Ovary (tissue), 9 donors: ENCODE results near the gene TNFRSF25. TPM values are rescaled to one million over a fixed set of nuclear protein-coding genes. Genes with fewer than 3 reads are reported as not detected.

Experiments used
- DNase-seq, 5 donors: peaks; one replicate each; pipeline ENCODE4 v3.0.0-alpha.2; 2019 to 2020
- H3K27ac ChIP-seq, 2 donors: fragments of 200-600 bp; one replicate each; pipeline versions ENCODE4 v1.5.1 to v1.8.0; 2019 to 2022
- H3K27me3 ChIP-seq: fragments of 200-600 bp; one replicate; pipeline ENCODE4 v1.8.0; 2022
- H3K36me3 ChIP-seq: fragments of 200-600 bp; sonication (generic); one replicate; pipeline ENCODE4 v1.5.1; 2019
- H3K4me1 ChIP-seq: one replicate; pipeline ENCODE4 v1.8.1; 2013; ENCODE audit warnings: mild to moderate bottlenecking, moderate library complexity; ENCODE audit not compliant: insufficient read depth
- H3K4me3 ChIP-seq: fragments of 200-600 bp; sonication (generic); one replicate; pipeline ENCODE4 v1.5.1; 2017
- H3K9me3 ChIP-seq, 2 donors: fragments of 200-600 bp in 1 of 2; sonication (generic) in 1 of 2; one replicate each; pipeline versions ENCODE4 v1.5.1 to v1.8.1; 2013 to 2019; ENCODE audit warnings: mild to moderate bottlenecking in 1 of 2, moderate library complexity in 1 of 2
- EP300 ChIP-seq: sonication (generic); formaldehyde crosslinking; IDR thresholded peaks from one replicate; pipeline ENCODE4 v1.6.1; 2017; ENCODE audit warnings: antibody characterized with exemption
- POLR2A ChIP-seq: fragments of 450-650 bp; IDR thresholded peaks from one replicate; pipeline ENCODE4 v1.6.1; 2017; ENCODE audit warnings: antibody characterized with exemption, mild to moderate bottlenecking, moderate library complexity
- WGBS, 3 donors: extraction: QIAGEN DNeasy Blood & Tissue Kit in 1 of 3; methylation state at CpG; one replicate each; pipeline versions ENCODE4 v1.1.5 to v1.1.7; 2013 to 2017; 5-methylcytosine and 5-hydroxymethylcytosine counted together
- intact Hi-C, 4 donors: fragments of 100-400 bp; cut with DNase I; formaldehyde crosslinking; loops; one replicate each; pipeline versions ENCODE4 v1.11.0 to v1.15.1; 2022 to 2023
- polyA plus RNA-seq, 2 donors: library from polyadenylated mRNA; stranded (reverse); fragments of 200-250 nt in 1 of 2; fragments of 350-450 nt in 1 of 2; fragmentation: Illumina TruSeq in 1 of 2; extraction: RNeasy Lipid Tissue Mini Kit (QIAGEN cat#74804) in 1 of 2; gene quantifications; one replicate each; pipeline ENCODE4 v1.2.3, GENCODE V29; 2013 to 2014
- total RNA-seq, 7 donors: library from RNA; depleted of rRNA in 2 of 7; stranded (reverse); fragments of >200 nt in 2 of 7; fragmentation: NEBNext Ultra II Directional in 3 of 7; extraction: Animal tissue kit (Norgen Biotek cat#: 25700) in 3 of 7; gene quantifications; one replicate each; pipeline versions ENCODE4 v1.1.0 to v1.2.4, GENCODE V29; 2016 to 2023
- TF ChIP-seq, protein P1 (sequence below), 3 donors: fragments of 450-650 bp in 2 of 3; fragments of 200-600 bp in 1 of 3; IDR thresholded peaks; one replicate each; pipeline versions ENCODE4 v1.5.1 to v1.8.0; 2016 to 2022; ENCODE audit warnings: antibody characterized with exemption in 3 of 3, mild to moderate bottlenecking in 1 of 3
- donor health status: DM: no; HTN: no; CAD: no; lungs with moderate emphysema.
- donor health status: DM: no; HTN: no; CAD: no.
- donor health status: Bipolar disorder and iron deficiency.
- donor health status: DM: yes; HTN: yes; CAD: no.
- donor health status: DM: no; HTN: no; CAD: no.
- donor health status: DM: yes; HTN: yes; CAD: no.

TNFRSF25 gene
- total and polyA plus RNA-seq, 9 donors: 1.7 to 13.1 (median 7.7) TPM

DNA sequence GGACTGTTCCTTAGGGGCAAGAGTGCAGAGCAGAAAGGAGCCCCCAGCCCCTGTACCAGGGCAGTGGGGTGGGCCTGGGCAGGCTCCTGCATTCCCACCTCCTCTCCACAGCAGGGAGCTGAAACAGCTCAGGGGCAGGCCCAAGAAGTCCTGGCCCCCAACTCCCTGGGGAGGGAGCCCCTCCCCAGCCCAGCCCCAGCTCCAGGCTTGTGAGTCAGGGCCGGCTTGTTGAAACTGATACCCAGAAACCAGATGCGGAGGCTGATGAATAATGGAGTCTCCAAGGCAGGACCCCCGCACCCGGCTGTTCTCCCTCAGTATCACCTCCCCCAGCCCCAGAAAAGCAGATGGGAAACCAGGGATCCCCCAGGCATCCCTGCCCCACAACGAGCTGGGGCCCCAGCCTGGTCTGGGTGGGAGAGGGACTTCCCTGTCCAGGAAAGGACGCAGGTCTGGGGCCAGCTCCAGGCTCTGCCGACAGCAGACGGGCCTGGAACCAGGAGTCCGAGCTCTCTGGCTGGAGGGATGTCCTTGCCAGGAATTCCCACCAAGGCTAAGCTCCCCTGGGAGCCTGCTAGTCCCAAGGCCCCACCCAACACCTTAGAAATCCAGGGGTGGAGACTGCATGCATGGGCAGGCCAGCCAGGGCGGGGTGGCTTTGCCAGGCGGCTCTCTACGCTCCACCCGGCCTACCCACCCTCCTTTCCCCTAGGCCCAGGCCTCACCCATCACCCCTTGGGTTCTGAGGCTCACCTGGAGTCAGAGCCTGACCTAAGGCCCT is 22.8 kb upstream of the TNFRSF25 start:
- Histone ChIP-seq H3K4me3 (no peak overlapping the region), H3K4me1 (peaks cover 3% of the 10 kb centered on the region), H3K27ac (no peak overlapping the region), H3K9me3 (no peaks in the 10 kb centered on the region), H3K27me3 (no peaks in the 10 kb centered on the region), H3K36me3 (no peaks in the 10 kb centered on the region)
- intact Hi-C loops: loop anchor here (5.0 to 10.0 kb wide), 3 partner anchors 154 to 159 kb away; no protein-coding TSS in a partner anchor
- TF ChIP-seq EP300 (no peak), POLR2A (no peak)
- TF ChIP-seq, protein P1, sequence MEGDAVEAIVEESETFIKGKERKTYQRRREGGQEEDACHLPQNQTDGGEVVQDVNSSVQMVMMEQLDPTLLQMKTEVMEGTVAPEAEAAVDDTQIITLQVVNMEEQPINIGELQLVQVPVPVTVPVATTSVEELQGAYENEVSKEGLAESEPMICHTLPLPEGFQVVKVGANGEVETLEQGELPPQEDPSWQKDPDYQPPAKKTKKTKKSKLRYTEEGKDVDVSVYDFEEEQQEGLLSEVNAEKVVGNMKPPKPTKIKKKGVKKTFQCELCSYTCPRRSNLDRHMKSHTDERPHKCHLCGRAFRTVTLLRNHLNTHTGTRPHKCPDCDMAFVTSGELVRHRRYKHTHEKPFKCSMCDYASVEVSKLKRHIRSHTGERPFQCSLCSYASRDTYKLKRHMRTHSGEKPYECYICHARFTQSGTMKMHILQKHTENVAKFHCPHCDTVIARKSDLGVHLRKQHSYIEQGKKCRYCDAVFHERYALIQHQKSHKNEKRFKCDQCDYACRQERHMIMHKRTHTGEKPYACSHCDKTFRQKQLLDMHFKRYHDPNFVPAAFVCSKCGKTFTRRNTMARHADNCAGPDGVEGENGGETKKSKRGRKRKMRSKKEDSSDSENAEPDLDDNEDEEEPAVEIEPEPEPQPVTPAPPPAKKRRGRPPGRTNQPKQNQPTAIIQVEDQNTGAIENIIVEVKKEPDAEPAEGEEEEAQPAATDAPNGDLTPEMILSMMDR (IDR thresholded peaks at IDR 0.05): no peak
- no peak for DNase-seq
- WGBS, 3 donors: 85 to 88% (median 86%) methylated on average over 12 to 13 of the region's 13 CpGs

DNA sequence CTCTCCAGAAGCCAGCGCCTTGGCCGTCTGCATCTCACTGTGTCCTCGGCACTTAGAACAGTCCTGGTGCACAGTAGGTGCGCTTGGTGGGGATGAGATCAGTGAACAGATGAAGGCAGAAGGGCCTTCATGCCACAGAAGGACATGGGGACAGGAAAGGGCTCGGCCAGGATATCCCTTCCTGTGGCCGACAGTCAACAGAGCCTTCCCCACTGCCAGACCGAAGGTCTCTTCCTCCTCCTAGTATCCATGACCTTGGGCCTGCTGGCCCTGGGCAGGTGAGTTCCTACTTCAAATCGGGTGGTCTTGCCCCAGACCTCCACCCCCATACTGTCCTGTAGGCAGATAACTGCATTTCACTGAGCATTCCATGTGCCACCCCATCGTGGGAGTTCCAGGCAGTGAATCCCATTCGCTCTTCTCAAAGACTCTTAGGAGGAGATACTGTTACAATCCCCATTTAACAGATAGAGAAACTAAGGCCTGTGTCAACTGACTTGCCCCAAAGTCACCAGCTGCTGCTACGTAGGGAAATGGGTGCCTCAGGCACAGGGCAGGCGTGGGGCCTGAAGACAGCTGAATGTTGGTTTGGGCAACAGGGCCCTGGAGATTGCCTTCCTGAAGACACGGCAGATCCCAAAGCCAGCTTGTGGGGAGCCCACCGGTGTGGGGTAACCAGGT is 22.0 kb upstream of the TNFRSF25 start:
- no peaks in the 10 kb centered on the region for H3K9me3 ChIP-seq
- 87 to 93% (median 89%) methylated on average over 14 of the region's 14 CpGs for WGBS, 3 donors
- no peak for TF ChIP-seq EP300
- TF ChIP-seq, protein P1 (IDR thresholded peaks at IDR 0.05): no peak
- no peak for TF ChIP-seq POLR2A
- no peak overlapping the region for H3K4me3 ChIP-seq
- H3K36me3 ChIP-seq: no peaks in the 10 kb centered on the region
- no peaks in the 10 kb centered on the region for H3K27me3 ChIP-seq
- peaks cover 3% of the 10 kb centered on the region for H3K4me1 ChIP-seq
- DNase-seq: no peak
- H3K27ac ChIP-seq: no peak overlapping the region
- intact Hi-C loops: loop anchor here (5.0 to 10.0 kb wide), 3 partner anchors 154 to 159 kb away; no protein-coding TSS in a partner anchor

DNA sequence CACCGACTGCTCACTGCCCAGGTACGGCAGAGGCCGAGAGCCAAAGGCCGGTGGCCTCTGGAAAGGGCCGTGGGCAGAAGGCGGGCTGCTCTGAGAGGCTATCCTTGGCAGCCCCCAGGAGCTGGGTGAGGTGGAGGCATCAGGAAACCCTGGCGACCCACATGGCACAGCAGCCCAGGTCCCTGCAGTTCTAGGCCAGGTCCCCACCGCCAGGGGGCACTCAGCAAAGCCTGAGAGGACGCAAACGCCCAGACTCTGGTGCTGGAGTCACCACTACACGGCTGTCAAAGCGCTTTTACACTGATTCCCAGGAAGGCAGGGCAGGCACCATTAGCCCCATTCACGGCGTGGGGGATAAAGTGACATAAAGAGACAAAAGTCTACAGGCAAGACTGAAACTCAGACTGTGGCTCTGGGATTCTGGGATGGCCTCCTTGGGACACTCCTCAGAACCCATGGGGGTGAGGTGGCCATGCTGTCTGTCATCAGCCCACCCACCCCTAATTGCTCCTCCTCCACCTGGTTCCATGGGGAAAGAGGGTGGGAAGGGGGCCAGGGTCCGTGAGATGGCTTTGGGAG is 20.5 kb upstream of the TNFRSF25 start:
- no peak overlapping the region for H3K4me3 ChIP-seq
- TF ChIP-seq POLR2A: no peak
- TF ChIP-seq EP300: no peak
- TF ChIP-seq, protein P1 (IDR thresholded peaks at IDR 0.05): peak; percentile 45 to 66 (median 65)
- no peaks in the 10 kb centered on the region for H3K27me3 ChIP-seq
- H3K36me3 ChIP-seq: no peaks in the 10 kb centered on the region
- peak; percentile 67 to 87 (median 79) for DNase-seq
- H3K4me1 ChIP-seq: peaks cover 3% of the 10 kb centered on the region
- no peak overlapping the region for H3K27ac ChIP-seq
- no peaks in the 10 kb centered on the region for H3K9me3 ChIP-seq
- intact Hi-C loops: loop anchor here (5.0 to 10.0 kb wide), 3 partner anchors 156 to 161 kb away; no protein-coding TSS in a partner anchor
- WGBS, 3 donors: 7 to 10% (median 10%) methylated on average over 14 to 15 of the region's 15 CpGs
